Inferior parietal cortex (tissue), 1 donor: ENCODE measurements around the gene ZNF860.
"Not testable (repeated sequence)": the region's sequence is repeated elsewhere in the genome, so short reads cannot be mapped to it uniquely, and the experiment has no call there.

Source experiments
- DNase-seq: peaks from one replicate; pipeline ENCODE4 v3.0.0-alpha.2; 2016; ENCODE audit errors: extremely low spot score

Gene ZNF860

GRCh38 chr3:31996195-31996594, 14.6 kb downstream of the ZNF860 start:
- DNase-seq = no peak

GRCh38 chr3:31997500-31997899, 15.9 kb downstream of the ZNF860 start:
- no peak for DNase-seq

DNA sequence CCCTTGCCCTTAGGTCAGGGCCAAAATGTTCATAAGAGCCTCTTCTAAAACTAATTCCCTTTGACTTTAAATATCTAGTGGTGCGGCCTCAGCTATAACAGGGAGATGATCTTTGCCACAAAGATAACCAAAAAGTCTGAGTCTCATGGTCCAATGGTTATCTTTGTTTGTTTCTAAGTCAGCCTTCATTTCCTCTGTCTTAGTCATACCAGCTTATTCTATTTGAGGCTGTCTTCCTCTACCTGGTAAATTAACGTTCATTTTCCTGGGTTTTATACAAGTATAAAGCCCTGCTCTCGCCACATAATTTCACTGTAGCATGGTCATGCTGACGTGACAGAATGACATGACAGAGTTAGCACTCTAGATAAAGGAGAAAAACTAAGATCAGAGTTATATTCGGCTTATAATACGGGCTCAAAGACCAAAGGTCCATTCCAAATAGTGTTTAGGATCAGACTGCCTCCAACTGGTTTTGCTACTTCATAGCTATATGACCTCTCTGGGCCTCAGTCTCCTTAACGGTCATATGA, 18.4 kb downstream of the ZNF860 start:
- no peak for DNase-seq

GRCh38 chr3:32000877-32001276, 19.3 kb downstream of the ZNF860 start:
- DNase-seq = no peak

DNA sequence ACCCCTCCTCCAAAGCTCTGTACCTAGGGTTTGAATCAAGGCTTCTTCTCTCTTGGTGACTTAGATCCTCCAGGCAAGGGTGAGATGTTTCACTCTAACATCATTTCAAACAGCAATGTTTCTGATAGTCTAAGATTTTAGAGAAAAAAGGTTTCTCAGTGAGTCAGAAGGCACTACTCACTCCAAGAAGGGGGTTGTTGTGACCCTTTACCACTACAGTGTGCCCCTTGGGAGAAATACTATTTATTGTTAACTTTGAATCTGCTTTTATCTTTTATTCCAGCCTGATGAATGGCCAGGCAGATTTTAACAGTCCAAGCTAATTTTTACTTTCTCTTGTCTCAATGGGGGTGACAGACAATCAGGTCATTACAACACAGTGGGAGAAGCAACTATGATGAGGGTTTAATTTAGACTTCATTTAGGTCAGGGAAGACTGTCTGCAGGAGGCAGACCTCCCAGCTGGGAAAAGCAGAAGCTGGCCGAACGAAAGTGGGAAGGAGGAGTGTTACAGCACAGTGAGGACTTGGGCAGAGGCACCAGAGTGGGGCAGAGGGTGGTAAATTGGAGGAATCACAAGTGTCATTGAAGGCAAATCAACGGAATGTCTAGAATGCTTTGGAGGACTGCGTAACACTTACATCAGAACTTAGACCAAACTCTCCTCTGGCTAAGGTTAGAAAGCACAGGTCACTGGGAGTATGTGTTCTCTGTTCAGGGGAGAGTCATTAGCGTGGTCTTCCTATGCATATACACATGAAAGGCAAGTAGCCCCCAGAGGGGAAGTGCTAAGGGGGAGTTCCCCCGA, 21.2 kb downstream of the ZNF860 start:
- no peak for DNase-seq

DNA sequence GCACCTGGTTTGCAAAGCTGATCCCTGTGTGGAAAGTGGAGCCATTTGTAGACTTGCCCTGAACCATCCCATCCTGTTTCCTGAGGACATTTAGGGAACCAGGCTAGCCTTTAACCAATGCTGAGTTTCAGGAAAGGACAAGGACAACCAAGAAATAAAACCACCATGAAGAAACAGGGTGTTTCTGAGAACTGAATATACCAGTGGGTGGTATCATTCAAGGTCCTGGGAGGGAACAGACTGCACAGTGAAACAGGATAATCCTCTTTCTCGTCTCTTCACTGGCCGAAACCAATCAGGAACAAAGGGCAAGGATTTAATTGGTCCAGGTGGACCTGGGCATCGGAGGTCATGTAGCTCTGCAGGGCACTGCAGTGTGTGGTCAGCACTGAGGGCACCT, 21.8 kb downstream of the ZNF860 start:
- no peak for DNase-seq

DNA sequence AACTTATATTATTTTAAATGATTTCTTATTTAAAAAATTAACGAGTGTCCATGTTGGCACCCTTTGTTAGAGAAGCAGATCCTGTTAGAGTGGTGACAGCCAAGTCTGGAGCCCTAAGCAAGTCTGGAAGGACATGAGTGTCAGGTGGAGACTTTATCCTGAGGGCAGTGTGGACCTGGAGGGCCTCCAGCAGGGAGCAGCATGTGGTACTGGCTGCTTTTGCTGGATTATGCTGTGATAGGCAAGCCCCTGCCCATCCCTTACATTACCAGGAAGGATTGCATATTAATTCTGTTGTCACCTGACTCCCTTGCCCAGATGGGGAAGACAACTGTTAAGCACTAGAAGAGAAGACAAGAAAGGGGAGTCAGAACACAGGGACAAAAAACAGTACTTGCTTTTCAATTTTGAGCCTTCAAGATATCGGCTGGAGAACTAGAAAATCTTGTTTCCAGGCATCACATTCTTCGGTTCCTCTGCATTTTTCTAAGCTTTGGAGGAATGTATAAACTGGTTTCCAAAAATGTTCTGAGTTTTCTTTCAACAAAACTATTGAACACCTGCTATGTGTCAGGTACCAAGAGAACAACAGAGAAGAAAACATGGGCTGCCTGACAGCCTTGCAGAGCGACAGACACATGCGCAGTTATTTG, 22.7 kb downstream of the ZNF860 start:
- DNase-seq = no peak

GRCh38 chr3:32009101-32009500, 27.6 kb downstream of the ZNF860 start:
- no peak for DNase-seq

- DNase-seq = no peak
These were observed 28.4 kb downstream of the ZNF860 start for GRCh38 chr3:32009957-32010356.

DNA sequence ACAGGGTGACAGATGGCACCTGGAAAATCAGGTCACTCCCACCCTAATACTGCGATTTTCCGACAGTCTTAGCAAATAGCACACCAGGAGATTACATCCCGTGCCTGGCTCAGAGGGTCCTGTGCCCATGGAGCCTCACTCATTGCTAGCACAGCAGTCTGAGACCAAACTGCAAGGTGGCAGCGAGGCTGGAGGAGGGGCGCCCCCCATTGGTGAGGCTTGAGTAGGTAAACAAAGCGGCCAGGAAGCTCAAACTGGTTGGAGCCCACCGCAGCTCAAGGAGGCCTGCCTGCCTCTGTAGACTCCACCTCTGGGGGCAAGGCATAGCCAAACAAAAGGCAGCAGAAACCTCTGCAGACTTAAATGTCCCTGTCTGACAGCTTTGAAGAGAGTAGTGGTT, 29.1 kb downstream of the ZNF860 start:
- not testable (repeated sequence) for DNase-seq

DNA sequence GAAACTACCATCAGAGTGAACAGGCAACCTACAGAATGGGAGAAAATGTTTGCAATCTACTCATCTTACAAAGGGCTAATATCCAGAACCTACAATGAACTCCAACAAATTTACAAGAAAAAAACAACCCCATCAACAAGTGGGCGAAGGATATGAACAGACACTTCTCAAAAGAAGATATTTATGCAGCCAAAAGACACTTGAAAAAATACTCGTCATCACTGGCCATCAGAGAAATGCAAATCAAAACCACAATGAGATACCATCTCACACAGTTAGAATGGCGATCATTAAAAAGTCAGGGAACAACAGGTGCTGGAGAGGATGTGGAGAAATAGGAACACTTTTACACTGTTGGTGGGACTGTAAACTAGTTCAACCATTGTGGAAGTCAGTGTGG, 34.1 kb downstream of the ZNF860 start:
- not testable (repeated sequence) for DNase-seq

DNA sequence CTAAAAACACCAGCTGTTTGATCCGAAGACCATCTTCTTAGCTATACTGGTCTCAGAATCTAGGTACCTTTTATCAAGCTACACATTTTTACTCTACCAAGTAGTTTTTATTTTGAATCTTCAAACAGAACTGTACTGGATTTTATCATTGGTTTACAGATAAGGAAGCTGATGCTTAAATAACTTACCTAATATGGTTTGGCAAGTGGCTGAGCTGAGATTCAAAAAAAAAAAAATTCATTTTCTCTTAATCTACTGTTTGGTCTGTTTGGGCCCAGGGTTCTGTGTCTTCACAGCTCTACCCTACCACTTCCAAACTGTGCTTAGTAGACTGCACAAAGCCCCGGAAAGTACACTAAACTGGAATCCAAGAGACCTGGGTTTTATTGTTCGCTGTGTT, 35.7 kb downstream of the ZNF860 start:
- no peak for DNase-seq

DNA sequence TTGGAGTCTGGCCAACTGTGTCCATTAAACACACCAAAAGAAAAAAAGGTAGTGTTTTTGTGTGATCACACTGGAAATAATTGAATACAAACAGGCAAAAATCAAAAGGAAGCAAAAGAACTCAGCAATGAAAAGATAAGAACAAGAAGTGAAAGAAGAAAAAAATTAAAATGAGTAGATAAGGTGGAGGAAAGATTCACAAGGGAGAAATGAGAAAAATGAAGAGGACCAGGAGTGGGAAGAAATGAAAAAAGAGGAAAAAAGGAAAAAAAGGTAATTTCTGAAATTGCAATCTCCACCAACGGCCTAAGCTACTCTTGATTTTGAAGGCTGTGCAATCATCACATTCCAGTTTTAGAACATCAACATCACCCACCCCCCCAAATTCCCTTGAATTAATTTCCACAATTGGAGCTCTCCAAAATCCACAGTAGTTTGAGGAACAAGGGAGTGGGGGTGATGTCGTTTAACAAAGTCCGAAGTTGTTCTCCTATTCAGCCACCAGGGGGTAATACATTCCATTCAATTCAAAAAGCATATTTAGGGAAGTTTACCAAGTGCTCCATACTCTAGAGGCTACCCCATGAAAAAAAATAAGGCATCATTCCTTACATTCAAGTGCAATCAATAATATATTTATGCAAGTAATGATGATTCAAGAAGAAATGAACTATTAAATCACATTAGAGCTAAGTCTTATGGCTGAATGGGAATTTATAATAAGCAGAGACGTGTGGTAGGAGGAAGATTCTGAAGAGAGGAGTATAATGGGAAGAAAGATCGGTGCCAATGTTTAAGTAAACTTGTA, 37.4 kb downstream of the ZNF860 start:
- peak; percentile 78 for DNase-seq

GRCh38 chr3:32021155-32021554, 39.6 kb downstream of the ZNF860 start:
- DNase-seq = no peak

GRCh38 chr3:32021748-32022147, 40.2 kb downstream of the ZNF860 start:
- DNase-seq = no peak

GRCh38 chr3:32022947-32023346, 41.4 kb downstream of the ZNF860 start:
- DNase-seq = no peak

- DNase-seq = no peak
These were observed 45.0 kb downstream of the ZNF860 start for GRCh38 chr3:32026593-32026992.

DNA sequence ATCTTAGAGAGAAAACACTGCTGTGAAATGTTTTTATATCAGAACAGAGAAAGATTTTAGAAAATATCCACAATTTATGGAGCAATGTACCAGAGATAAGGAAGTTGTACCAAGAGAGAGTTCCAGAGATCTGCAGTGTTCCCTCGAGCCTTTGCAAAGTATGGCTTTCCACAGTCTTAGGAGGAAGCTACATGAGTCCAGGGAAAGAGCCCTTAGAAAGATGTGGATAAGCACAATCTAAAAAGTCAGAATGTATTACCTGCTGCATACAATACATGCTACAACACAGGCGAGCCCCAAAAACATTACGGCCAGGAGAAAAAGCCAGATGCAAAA, 56.4 kb downstream of the ZNF860 start:
- no peak for DNase-seq

GRCh38 chr3:32041316-32041715, 59.8 kb downstream of the ZNF860 start:
- DNase-seq = no peak
